Lung (tissue), 12 donors: ENCODE results near the gene TNIK. TPM values are rescaled to one million over a fixed set of nuclear protein-coding genes. Genes with fewer than 3 reads are reported as not detected.

Experiments used
- ATAC-seq: fragments of 200-7000 bp; cut with Tn5 transposase; one replicate; pipeline ENCODE4 v1.9.1; 2020; ENCODE audit warnings: moderate number of reproducible peaks; ENCODE audit not compliant: insufficient read depth, low FRiP score
- DNase-seq, 3 donors: peaks; one replicate each; pipeline ENCODE4 v3.0.0-alpha.2; 2013 to 2017
- H3K27ac ChIP-seq, 2 donors: one replicate each; pipeline ENCODE4 v1.5.1; 2013; ENCODE audit warnings: mild to moderate bottlenecking in 2 of 2, moderate library complexity in 2 of 2, control low read depth in 1 of 2, inconsistent platforms in 1 of 2, low read depth in 1 of 2, low read length in 1 of 2
- H3K27me3 ChIP-seq, 3 donors: one replicate each; pipeline ENCODE4 v1.5.1; 2013; ENCODE audit warnings: low read length in 2 of 3; ENCODE audit not compliant: control insufficient read depth in 3 of 3, insufficient read depth in 3 of 3
- H3K36me3 ChIP-seq, 4 donors: one replicate each; pipeline ENCODE4 v1.5.1; 2013; ENCODE audit warnings: low read length in 4 of 4, mild to moderate bottlenecking in 1 of 4, moderate library complexity in 1 of 4; ENCODE audit not compliant: control insufficient read depth in 4 of 4, insufficient read depth in 4 of 4
- H3K4me1 ChIP-seq, 5 donors: one replicate each; pipeline ENCODE4 v1.5.1; 2013; ENCODE audit warnings: low read length in 5 of 5, mild to moderate bottlenecking in 2 of 5, moderate library complexity in 1 of 5; ENCODE audit not compliant: control insufficient read depth in 5 of 5, insufficient read depth in 5 of 5
- H3K4me3 ChIP-seq: one replicate; pipeline ENCODE4 v1.5.1; 2013; ENCODE audit warnings: mild to moderate bottlenecking, control low read depth, moderate library complexity
- H3K9ac ChIP-seq, 2 donors: one replicate each; pipeline ENCODE4 v1.5.1; 2013; ENCODE audit warnings: low read length in 2 of 2, control low read depth in 1 of 2; ENCODE audit not compliant: insufficient read depth in 1 of 2
- H3K9me3 ChIP-seq, 4 donors: one replicate each; pipeline ENCODE4 v1.5.1; 2013; ENCODE audit warnings: low read length in 3 of 4, mild to moderate bottlenecking in 1 of 4, moderate library complexity in 1 of 4; ENCODE audit not compliant: control insufficient read depth in 4 of 4, insufficient read depth in 3 of 4
- CTCF ChIP-seq: IDR thresholded peaks from 2 replicates; pipeline ENCODE4 v1.5.1; 2012; ENCODE audit warnings: mild to moderate bottlenecking; ENCODE audit errors: control extremely low read depth, extremely low read depth
- WGBS, 2 donors: extraction: QIAGEN DNeasy Blood & Tissue Kit; methylation state at CpG; one replicate each; pipeline ENCODE4 v1.1.7; 2013; 5-methylcytosine and 5-hydroxymethylcytosine counted together
- polyA plus RNA-seq, 2 donors: library from polyadenylated mRNA; stranded (reverse); fragments of 200-250 nt; gene quantifications; one replicate each; pipeline ENCODE4 v1.2.1, GENCODE V29; 2013
- total RNA-seq, 2 donors: library from RNA; depleted of rRNA in 1 of 2; stranded (reverse); fragments of >200 nt in 1 of 2; gene quantifications; one replicate each; pipeline ENCODE4 v1.2.1, GENCODE V29; 2014 to 2021
- donor health status: control.
- donor health status: control.
- donor health status: Bipolar disorder and iron deficiency.
- donor health status: healthy.
- donor health status: DM: yes; HTN: yes; CAD: no.

The TNIK gene
- total and polyA plus RNA-seq, 4 donors, result 9.4 to 36.3 (median 14.3) TPM

- peak overlapping the region in 1 of 2 donors; percentile 4 for H3K9ac ChIP-seq
- DNase-seq (no peak), ATAC-seq (no peak)
- no peaks in the 10 kb centered on the region for H3K27me3 ChIP-seq
- no peaks in the 10 kb centered on the region for H3K9me3 ChIP-seq
- no peak overlapping the region for H3K4me3 ChIP-seq
- peaks cover 0 to 53% (median 12%) of the 10 kb centered on the region in 5 donors for H3K4me1 ChIP-seq
- no peak for TF ChIP-seq CTCF
- peak overlapping the region in 1 of 2 donors; percentile 33 for H3K27ac ChIP-seq
- H3K36me3 ChIP-seq, result no peaks in the 10 kb centered on the region
- WGBS, 2 donors, result 21 to 43% methylated on average over 1 of the region's 1 CpG
These were observed 193.5 kb downstream of the TNIK start for GRCh38 chr3:171266740-171267073.

DNA sequence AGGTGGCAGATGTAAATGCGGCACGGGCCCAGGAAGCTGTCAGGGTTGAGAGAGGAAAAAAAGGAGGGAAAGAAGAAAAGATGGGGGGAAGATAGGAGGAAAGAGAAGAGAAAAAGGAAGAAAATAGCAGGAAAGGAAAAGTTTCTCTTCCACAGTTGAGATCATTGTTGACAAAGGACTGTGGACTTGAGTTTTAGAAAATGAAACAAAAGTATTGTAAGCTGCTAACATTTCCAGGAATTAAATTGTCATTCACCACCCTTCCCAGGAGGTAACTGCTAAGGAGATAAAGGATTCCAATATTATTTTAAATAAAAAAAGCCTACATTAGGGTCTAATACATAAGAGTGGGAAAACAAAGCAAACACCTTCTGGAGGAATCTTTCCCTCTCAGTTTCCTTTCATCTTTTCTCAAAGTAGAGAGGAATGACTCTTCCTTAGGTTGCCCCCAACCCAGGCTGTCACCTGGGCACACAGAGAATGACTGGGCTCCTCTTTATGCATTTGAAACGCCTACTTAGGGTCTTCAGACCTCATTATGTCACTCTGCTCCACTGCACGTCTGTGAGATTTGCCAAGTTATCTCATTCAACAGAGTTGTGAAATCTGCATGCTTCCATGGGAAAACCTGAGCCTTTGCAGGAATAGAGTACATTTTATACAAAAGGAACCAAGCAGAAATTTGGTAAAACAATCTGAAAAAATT is 194.0 kb downstream of the TNIK start:
- Histone ChIP-seq H3K27me3 (no peaks in the 10 kb centered on the region), H3K36me3 (no peaks in the 10 kb centered on the region), H3K9me3 (no peaks in the 10 kb centered on the region), H3K27ac (peak overlapping the region in 1 of 2 donors; percentile 33), H3K9ac (peak overlapping the region in 1 of 2 donors; percentile 4), H3K4me3 (no peak overlapping the region), H3K4me1 (peaks cover 0 to 55% (median 12%) of the 10 kb centered on the region in 5 donors)
- TF ChIP-seq CTCF, result no peak
- ATAC-seq, result no peak
- WGBS, 2 donors, result 52 to 56% methylated on average over 4 of the region's 4 CpGs
- peak in 2 of 3 donors; percentile 45 to 69 for DNase-seq

- Histone ChIP-seq H3K4me1 (peaks cover 0 to 47% (median 7%) of the 10 kb centered on the region in 5 donors), H3K36me3 (no peaks in the 10 kb centered on the region)
- no peak for TF ChIP-seq CTCF
These were observed 195.4 kb downstream of the TNIK start for GRCh38 chr3:171264758-171265157.

More at GRCh38 chr3:171264758-171265157, 195.4 kb downstream of the TNIK start:
- no peak overlapping the region for H3K9ac ChIP-seq
- no peaks in the 10 kb centered on the region for H3K27me3 ChIP-seq
- 95 to 97% methylated on average over 6 of the region's 6 CpGs for WGBS, 2 donors
- H3K4me3 ChIP-seq, result no peak overlapping the region
- H3K27ac ChIP-seq, result no peak overlapping the region
- ATAC-seq (no peak), DNase-seq (no peak)
- no peaks in the 10 kb centered on the region for H3K9me3 ChIP-seq
